ENCODE results near the gene EFHC1. TPM values are rescaled to one million over a fixed set of nuclear protein-coding genes. Genes with fewer than 3 reads are reported as not detected.

Gene EFHC1
- total RNA-seq, 4 donors from 2014 or later = 17.1 to 28.4 (median 19.5) TPM

- Histone ChIP-seq H3K4me3 (no peak overlapping the region), H3K27me3 (no peaks in the 10 kb centered on the region), H3K27ac (peak overlapping the region in 2 of 4 donors; percentile 22 to 61), H3K9me3 (no peaks in the 10 kb centered on the region), H3K4me1 (peaks cover 12 to 46% (median 24%) of the 10 kb centered on the region in 4 donors), H3K36me3 (no peaks in the 10 kb centered on the region)
- DNase-seq = no peak
- intact Hi-C loops (cut with DNase I; ENCODE audit: low total_unique reads) (no loop called here), in situ Hi-C loops (cut with MboI; ENCODE audit: low pct_ligation_motif_present in 1 of 4, low pct_unique_long_range_greater_than_20kb in 1 of 4, low sequenced_read_pairs in 3 of 4) (no loop called here)
- WGBS, 2 donors (ENCODE audit: low coverage in 1 of 2) = 90% methylated on average over 5 of the region's 5 CpGs; no CpG with 5 or more reads in 1 of the 2 donors
- TF ChIP-seq CTCF (IDR thresholded peaks at IDR 0.05) (no peak), POLR2AphosphoS5 (IDR thresholded peaks at IDR 0.05) (no peak), EP300 (IDR thresholded peaks at IDR 0.05; ENCODE audit: low read depth) (no peak), POLR2A (IDR thresholded peaks at IDR 0.05) (no peak)
Measured at GRCh38 chr6:52538252-52538900, 118.2 kb downstream of the EFHC1 start.

- TF ChIP-seq POLR2AphosphoS5 (IDR thresholded peaks at IDR 0.05) (no peak), EP300 (IDR thresholded peaks at IDR 0.05; ENCODE audit: low read depth) (no peak), CTCF (IDR thresholded peaks at IDR 0.05) (no peak), POLR2A (IDR thresholded peaks at IDR 0.05) (no peak)
- H3K36me3 ChIP-seq = no peaks in the 10 kb centered on the region
- intact Hi-C loops (cut with DNase I; ENCODE audit: low total_unique reads) (no loop called here), in situ Hi-C loops (cut with MboI; ENCODE audit: low pct_ligation_motif_present in 1 of 4, low pct_unique_long_range_greater_than_20kb in 1 of 4, low sequenced_read_pairs in 3 of 4) (no loop called here)
- H3K4me3 ChIP-seq = no peak overlapping the region
- H3K27me3 ChIP-seq = no peaks in the 10 kb centered on the region
- DNase-seq = no peak
- 92 to 100% methylated on average over 2 to 5 of the region's 5 CpGs for WGBS, 2 donors (ENCODE audit: low coverage in 1 of 2)
- peak overlapping the region in 1 of 4 donors; percentile 53 for H3K27ac ChIP-seq
- no peaks in the 10 kb centered on the region for H3K9me3 ChIP-seq
- peaks cover 12 to 52% (median 29%) of the 10 kb centered on the region in 4 donors for H3K4me1 ChIP-seq
Measured at GRCh38 chr6:52538901-52539354, 118.8 kb downstream of the EFHC1 start.

- Histone ChIP-seq H3K27ac (peak overlapping the region; percentile 10 to 53 (median 34)), H3K9me3 (no peaks in the 10 kb centered on the region), H3K36me3 (no peaks in the 10 kb centered on the region), H3K4me3 (no peak overlapping the region), H3K27me3 (no peaks in the 10 kb centered on the region), H3K4me1 (peaks cover 12 to 59% (median 36%) of the 10 kb centered on the region in 4 donors)
- DNase-seq = no peak
- intact Hi-C loops (cut with DNase I; ENCODE audit: low total_unique reads) (no loop called here), in situ Hi-C loops (cut with MboI; ENCODE audit: low pct_ligation_motif_present in 1 of 4, low pct_unique_long_range_greater_than_20kb in 1 of 4, low sequenced_read_pairs in 3 of 4) (no loop called here)
- TF ChIP-seq EP300 (IDR thresholded peaks at IDR 0.05; ENCODE audit: low read depth) = no peak
- no peak for TF ChIP-seq CTCF (IDR thresholded peaks at IDR 0.05)
- no peak for TF ChIP-seq POLR2A (IDR thresholded peaks at IDR 0.05)
- no peak for TF ChIP-seq POLR2AphosphoS5 (IDR thresholded peaks at IDR 0.05)
- WGBS, 2 donors (ENCODE audit: low coverage in 1 of 2) = 63 to 75% methylated on average over 3 to 6 of the region's 6 CpGs
Measured at GRCh38 chr6:52539607-52540006, 119.5 kb downstream of the EFHC1 start.

- intact Hi-C loops (cut with DNase I; ENCODE audit: low total_unique reads) (no loop called here), in situ Hi-C loops (cut with MboI; ENCODE audit: low pct_ligation_motif_present in 1 of 4, low pct_unique_long_range_greater_than_20kb in 1 of 4, low sequenced_read_pairs in 3 of 4) (no loop called here)
- H3K27me3 ChIP-seq = no peaks in the 10 kb centered on the region
- H3K27ac ChIP-seq = peak overlapping the region; percentile 10 to 53 (median 34)
- no peaks in the 10 kb centered on the region for H3K36me3 ChIP-seq
- WGBS, 2 donors (ENCODE audit: low coverage in 1 of 2) = 68 to 79% methylated on average over 3 of the region's 3 CpGs
- no peak overlapping the region for H3K4me3 ChIP-seq
- TF ChIP-seq CTCF (IDR thresholded peaks at IDR 0.05) (no peak), POLR2AphosphoS5 (IDR thresholded peaks at IDR 0.05) (no peak), POLR2A (IDR thresholded peaks at IDR 0.05) (no peak), EP300 (IDR thresholded peaks at IDR 0.05; ENCODE audit: low read depth) (no peak)
- H3K4me1 ChIP-seq = peaks cover 12 to 67% (median 43%) of the 10 kb centered on the region in 4 donors
- no peak for DNase-seq
- H3K9me3 ChIP-seq = no peaks in the 10 kb centered on the region
Measured at GRCh38 chr6:52540286-52540902, 120.3 kb downstream of the EFHC1 start.

All from transverse colon (tissue), 4 donors.